LHCN-M2 (cell line): ENCODE measurements around the gene OGG1. TPM values are rescaled to one million over a fixed set of nuclear protein-coding genes. Genes with fewer than 3 reads are reported as not detected.
"Not testable (repeated sequence)": the region's sequence is repeated elsewhere in the genome, so short reads cannot be mapped to it uniquely, and the experiment has no call there.

ENCODE experiments used
- DNase-seq: peaks from one replicate; pipeline ENCODE4 v3.0.0-alpha.2; 2012; ENCODE audit warnings: low read depth
- total RNA-seq: library from RNA; depleted of rRNA; stranded (reverse); fragments of >200 nt; gene quantifications from 2 replicates; pipeline ENCODE4 v1.2.3, GENCODE V29; 2014

The OGG1 gene
- total RNA-seq, 1 experiment from 2014 or later: 41.6 TPM

- DNase-seq: no peak
Measured at GRCh38 chr3:9761919-9762318, 12.2 kb downstream of the OGG1 start.

GRCh38 chr3:9762871-9763270 is 13.1 kb downstream of the OGG1 start:
- DNase-seq: no peak

- no peak for DNase-seq
Measured at GRCh38 chr3:9765865-9766264, 16.1 kb downstream of the OGG1 start.

- DNase-seq: no peak
Measured at GRCh38 chr3:9767418-9767817, 17.7 kb downstream of the OGG1 start.

GRCh38 chr3:9768141-9768775 is 18.5 kb downstream of the OGG1 start:
- no peak for DNase-seq

- no peak for DNase-seq
Measured at GRCh38 chr3:9769012-9769411, 19.3 kb downstream of the OGG1 start.

- peak; percentile 32 for DNase-seq
Measured at GRCh38 chr3:9769426-9770275, 19.9 kb downstream of the OGG1 start, which contains the start of gene CAMK1. Gene CAMK1 (minus strand): TSS chr3:9769947. CDS start chr3:9767749, 2,198 bp downstream.

- DNase-seq: no peak
Measured at GRCh38 chr3:9770276-9770812, 20.6 kb downstream of the OGG1 start.

GRCh38 chr3:9771007-9771406 is 21.3 kb downstream of the OGG1 start:
- not testable (repeated sequence) for DNase-seq

- no peak for DNase-seq
Measured at GRCh38 chr3:9776896-9777693, 27.3 kb downstream of the OGG1 start.

- DNase-seq: no peak
Measured at GRCh38 chr3:9777694-9778021, 27.9 kb downstream of the OGG1 start.

GRCh38 chr3:9778143-9779074 is 28.7 kb downstream of the OGG1 start:
- DNase-seq: peak; percentile 35

GRCh38 chr3:9779075-9779593 is 29.4 kb downstream of the OGG1 start:
- no peak for DNase-seq

- no peak for DNase-seq
Measured at GRCh38 chr3:9779721-9780457, 30.1 kb downstream of the OGG1 start.

- no peak for DNase-seq
Measured at GRCh38 chr3:9780458-9780812, 30.7 kb downstream of the OGG1 start.

GRCh38 chr3:9780910-9781309 is 31.2 kb downstream of the OGG1 start:
- no peak for DNase-seq

GRCh38 chr3:9781551-9781950 is 31.8 kb downstream of the OGG1 start:
- DNase-seq: no peak

GRCh38 chr3:9781978-9782603 is 32.3 kb downstream of the OGG1 start:
- no peak for DNase-seq

GRCh38 chr3:9782770-9783169 is 33.0 kb downstream of the OGG1 start:
- no peak for DNase-seq

- no peak for DNase-seq
Measured at GRCh38 chr3:9783954-9784353, 34.2 kb downstream of the OGG1 start.
